ENCODE results near the gene ZNF830.
"Not testable (repeated sequence)": the region's sequence is repeated elsewhere in the genome, so short reads cannot be mapped to it uniquely, and the experiment has no call there.

ZNF830 gene

GRCh38 chr17:34990921-34991365 is 29.6 kb downstream of the ZNF830 start:
- no peak for DNase-seq (ENCODE audit: low read depth in 3 of 3)

GRCh38 chr17:34991606-34992005 is 30.3 kb downstream of the ZNF830 start:
- no peak for DNase-seq (ENCODE audit: low read depth in 3 of 3)

- DNase-seq (ENCODE audit: low read depth in 3 of 3): no peak
Measured at GRCh38 chr17:34993031-34993430, 31.7 kb downstream of the ZNF830 start.

GRCh38 chr17:34996422-34997285 is 35.3 kb downstream of the ZNF830 start:
- DNase-seq (ENCODE audit: low read depth in 3 of 3): no peak

- no peak for DNase-seq (ENCODE audit: low read depth in 3 of 3)
Measured at GRCh38 chr17:34997355-34997862, 36.1 kb downstream of the ZNF830 start.

- peak; percentile 58 to 69 (median 68) for DNase-seq (ENCODE audit: low read depth in 3 of 3)
Measured at GRCh38 chr17:34998205-34998604, 36.9 kb downstream of the ZNF830 start.

GRCh38 chr17:34999456-34999855 is 38.1 kb downstream of the ZNF830 start:
- no peak for DNase-seq (ENCODE audit: low read depth in 3 of 3)

- DNase-seq (ENCODE audit: low read depth in 3 of 3): not testable (repeated sequence)
Measured at GRCh38 chr17:35000965-35001364, 39.6 kb downstream of the ZNF830 start.

GRCh38 chr17:35001549-35001948 is 40.2 kb downstream of the ZNF830 start:
- no peak for DNase-seq (ENCODE audit: low read depth in 3 of 3)

GRCh38 chr17:35002876-35003551 is 41.7 kb downstream of the ZNF830 start:
- no peak for DNase-seq (ENCODE audit: low read depth in 3 of 3)

- no peak for DNase-seq (ENCODE audit: low read depth in 3 of 3)
Measured at GRCh38 chr17:35003778-35004177, 42.4 kb downstream of the ZNF830 start.

- DNase-seq (ENCODE audit: low read depth in 3 of 3): no peak
Measured at GRCh38 chr17:35006345-35006744, 45.0 kb downstream of the ZNF830 start.

- no peak for DNase-seq (ENCODE audit: low read depth in 3 of 3)
Measured at GRCh38 chr17:35006961-35007360, 45.6 kb downstream of the ZNF830 start.

GRCh38 chr17:35010093-35010492 is 48.8 kb downstream of the ZNF830 start:
- no peak for DNase-seq (ENCODE audit: low read depth in 3 of 3)

- DNase-seq (ENCODE audit: low read depth in 3 of 3): no peak
Measured at GRCh38 chr17:35011671-35012216, 50.4 kb downstream of the ZNF830 start.

Data from stimulated activated CD4-positive, alpha-beta T cell treated with anti-CD3 and anti-CD28 coated beads, TNF-alpha, amount 100 ng/mL, for 4 hours (primary cell).